GM19452 (cell line): ENCODE data around the gene STS.

Experiments
- ATAC-seq: cut with Tn5 transposase; IDR thresholded peaks from one replicate; pipeline ENCODE4 v1.9.1; 2021; ENCODE audit not compliant: unreplicated experiment

STS gene

DNA sequence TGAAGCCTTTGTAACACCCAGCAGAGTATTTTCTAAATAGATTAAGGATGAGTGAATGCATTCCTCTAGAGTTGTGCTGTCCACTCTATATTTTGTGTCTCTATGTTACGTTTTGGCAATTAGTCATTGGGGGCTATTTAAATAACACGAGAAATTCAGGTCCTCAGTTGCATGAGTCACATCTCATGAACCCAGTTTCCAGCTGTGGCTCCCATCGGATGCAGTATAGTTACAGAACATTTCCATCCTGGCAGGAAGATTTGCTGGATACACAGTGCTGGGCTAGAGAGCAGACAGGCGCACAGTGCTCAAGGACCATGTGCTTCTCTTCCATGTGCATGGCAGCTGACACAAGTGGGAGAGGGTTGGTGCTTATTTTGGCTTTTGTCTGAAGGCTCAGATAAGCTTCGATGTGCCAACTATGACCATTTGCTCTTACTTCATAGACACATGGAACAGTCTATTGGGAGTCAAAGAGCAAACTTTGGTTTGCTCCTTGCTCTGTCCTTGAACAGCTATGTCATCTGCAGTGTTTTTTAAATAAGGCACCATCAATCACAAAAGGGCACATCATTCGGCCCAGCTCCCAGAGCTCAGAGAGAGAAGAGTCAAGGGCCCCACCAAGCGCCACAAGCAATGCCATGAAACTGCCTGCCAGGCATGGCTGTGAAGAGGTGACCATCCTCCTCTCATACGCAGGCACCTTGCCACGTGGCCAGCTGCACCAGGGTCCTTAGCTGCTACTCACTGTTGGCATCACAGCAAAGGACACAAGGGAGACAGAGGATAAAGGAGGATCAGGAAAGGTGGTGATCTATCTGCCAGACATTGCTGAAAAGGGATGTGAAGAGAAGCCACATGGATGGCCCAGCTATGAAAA, 8.1 kb upstream of the STS start:
- no peak for ATAC-seq

DNA sequence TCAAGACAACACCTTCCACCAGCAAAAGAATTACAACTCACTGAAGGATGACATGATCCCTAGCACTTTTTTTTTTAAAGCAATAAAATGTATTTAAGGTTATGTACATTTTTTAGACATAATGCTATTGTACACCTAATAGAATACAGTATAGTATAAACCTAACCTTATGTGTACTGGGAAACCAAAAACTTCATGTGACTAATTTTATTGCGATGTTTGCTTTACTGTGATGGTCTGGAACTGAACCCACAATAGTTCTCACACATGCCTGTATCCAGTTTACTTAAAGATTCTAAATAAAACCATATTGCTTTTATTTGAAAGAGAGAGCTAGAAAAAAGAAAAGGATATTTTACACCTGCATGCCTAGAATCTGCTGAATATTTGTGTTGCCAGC, 4.4 kb upstream of the STS start:
- ATAC-seq, result no peak

DNA sequence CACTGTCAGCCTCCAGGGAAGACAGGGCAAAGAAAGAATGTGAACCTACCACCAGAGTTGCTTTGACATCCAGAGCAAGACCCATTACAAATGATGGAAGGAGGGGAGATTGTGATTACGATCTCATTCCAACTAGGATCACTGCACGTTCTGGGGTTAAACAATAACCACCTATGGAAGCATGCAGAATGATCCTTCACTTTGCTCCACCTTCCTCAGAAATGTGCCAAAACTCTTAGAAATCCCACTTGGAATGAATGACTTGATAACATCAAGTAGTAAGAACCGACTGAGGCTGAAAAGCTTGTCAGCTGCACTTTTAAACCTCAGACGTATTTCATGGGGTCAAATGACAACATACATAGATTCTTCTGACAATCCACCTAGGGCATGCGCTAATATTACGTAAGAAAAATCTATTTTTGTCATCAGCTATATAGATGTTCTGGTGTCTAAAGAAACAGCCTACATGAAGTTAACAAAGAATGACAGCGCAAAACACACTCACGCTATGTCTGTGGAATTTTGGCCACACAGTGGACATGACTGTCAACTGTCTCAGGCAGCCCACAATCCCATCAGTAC, 3.5 kb upstream of the STS start:
- no peak for ATAC-seq

- ATAC-seq, result no peak
These were observed 2.1 kb upstream of the STS start for GRCh38 chrX:7145454-7145853.

- no peak for ATAC-seq
These were observed 1.4 kb upstream of the STS start for GRCh38 chrX:7146020-7146702.

DNA sequence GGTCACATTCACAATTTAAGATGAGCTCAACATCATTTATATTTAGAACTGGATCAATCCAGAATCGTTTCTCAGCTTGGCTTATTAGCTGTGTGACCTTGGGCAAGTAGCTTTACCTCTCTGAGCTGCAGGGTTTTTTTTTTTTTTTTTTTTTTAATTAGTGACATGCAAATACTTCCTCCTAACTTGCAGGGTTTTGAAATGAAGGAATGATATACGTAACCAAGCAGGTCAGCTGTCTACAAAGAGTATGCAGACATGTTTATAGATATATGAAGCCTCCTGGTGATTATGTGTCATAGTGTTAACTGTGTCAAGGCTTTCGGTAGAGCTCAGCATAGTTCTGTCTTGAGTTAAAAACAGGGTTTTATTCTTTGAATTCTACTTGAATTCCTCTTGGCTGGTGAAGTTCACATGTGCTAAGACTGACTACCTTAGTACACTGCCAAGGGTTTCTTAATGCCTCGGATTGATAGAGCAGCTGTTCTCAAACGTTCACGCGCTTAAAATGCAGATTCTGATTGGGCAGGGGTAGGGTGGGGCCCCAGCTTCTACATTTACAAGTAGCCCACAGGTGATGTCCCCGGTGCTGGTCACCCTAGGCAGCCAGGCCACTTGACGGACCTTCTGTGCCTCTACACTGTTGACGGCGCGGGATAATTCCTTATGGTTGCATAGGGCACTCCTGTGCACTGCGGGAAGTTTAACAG, 654 bp upstream of the STS start:
- peak; percentile 14 for ATAC-seq

DNA sequence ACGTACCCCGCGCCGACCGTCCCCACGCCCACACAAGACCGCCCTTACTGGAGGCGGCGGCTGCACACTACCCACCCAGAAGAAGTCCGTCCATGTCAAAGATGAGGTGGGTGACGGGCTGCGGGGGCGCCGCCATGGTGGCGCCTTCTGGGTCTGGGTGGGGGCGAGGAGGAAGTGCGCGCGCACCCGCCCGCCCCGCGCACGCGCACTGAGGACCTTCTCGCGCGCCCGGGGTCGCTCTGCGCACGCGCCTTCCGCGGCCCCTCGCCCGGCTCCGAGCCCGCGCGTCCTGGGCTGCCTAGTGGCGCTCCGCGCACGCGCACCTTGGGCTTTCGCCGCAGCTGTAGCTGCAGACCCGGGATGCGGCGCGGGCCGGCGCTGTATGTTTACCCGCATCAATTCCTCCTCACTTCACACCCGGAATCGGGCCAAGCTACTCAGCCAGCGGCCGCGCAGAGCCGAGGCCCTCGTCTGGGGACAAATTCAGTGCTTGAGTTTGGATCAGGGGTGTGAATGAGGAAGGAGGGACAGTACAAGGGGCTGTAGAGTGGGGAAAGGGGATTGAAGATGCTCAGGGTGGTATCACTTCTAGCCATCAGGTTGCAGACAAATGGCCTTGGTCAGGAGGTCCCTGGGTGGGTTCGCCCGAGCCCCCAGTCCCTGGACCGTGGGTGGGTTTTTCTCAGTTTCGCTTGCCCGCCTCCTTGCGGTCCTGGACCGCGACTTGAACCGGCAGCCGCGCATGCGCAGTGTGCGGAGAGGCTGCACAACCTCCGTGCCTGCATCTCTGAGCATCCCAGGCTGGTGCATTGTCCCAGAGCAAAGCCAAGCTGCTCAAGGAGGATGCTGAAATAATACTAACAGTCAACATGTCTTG, 704 bp downstream of the STS start, which contains the start of gene PUDP:
Gene PUDP (minus strand): TSS at position 176 of the 877 bp plus-strand sequence. CDS start 40 bp downstream, at position 136.
- peak; percentile 87 for ATAC-seq

DNA sequence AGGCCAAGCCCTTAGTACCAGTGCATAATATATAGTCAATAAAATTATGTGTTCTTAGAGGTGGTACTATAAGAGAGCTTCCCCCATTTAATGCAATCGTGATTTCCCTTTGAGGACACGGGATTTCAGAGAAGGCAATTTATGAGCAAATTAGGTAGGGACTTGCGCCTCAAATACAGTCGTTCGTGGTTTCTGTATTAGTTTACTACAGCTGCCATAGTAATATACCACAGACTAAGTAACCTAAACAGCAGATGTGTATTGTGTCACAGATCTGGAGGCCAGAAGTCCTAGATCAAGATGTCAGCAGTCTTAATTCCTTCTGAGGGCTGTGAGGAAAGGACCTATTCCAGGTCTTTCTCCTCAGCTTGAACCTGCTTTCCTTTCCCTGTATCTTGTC, 1.9 kb downstream of the STS start:
- no peak for ATAC-seq

DNA sequence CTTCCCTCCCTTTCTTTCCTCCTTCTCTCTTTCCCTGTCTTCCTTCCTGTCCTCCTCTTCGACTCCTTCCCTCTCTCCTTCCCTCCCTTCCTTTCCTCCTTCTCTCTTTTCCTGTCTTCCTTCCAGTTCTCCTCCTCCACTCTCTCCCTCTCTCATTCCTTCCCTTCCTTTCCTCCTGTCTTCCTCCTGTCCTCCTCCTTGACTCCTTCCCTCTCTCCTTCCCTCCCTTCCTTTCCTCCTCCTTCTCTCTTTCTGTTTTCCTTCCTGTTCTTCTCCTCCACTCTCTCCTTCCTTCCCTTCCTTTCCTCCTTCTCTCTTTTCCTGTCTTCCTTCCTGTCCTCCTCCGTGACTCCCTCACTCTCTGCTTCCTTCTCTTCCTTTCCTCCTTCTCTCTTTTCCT, 5.7 kb downstream of the STS start:
- ATAC-seq, result no peak

GRCh38 chrX:7154041-7154597, 6.6 kb downstream of the STS start:
- ATAC-seq, result no peak

DNA sequence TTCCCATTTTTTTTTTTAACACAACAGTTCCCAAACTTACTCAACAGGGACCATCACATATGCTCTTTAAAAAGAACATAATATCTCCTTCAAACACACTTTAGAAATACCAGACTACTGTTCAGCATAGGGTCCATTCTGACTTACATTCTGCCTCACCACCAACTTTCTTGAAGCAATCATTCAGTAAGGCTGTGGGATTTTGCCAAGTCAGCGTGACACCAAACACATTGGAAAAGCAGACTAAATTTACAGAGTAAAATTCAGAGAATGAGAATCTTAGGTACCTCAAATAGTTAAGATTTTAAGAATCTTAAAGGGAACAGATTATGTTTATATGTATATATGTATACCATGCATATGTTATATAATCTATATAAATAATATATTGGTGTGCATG, 7.7 kb downstream of the STS start:
- ATAC-seq, result no peak

DNA sequence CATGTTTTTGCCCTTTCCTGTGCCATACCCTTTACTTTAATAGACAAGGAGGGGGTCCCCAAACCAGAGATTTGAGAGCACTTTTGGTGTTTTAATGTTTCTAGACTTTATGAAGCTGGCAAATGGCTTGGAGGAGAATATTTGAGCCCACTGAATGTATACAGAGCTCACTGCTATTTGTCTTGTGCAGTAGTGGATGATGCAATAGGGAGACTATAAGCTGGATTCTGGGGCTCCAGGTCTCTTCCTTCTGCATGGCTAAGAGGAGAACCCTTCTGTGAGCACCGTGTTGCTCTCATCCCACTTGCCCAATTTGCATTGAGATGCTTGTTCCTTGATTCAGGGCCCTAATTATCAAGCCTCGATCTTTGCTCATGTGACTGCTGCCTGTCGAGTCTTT, 9.4 kb downstream of the STS start:
- ATAC-seq, result no peak

DNA sequence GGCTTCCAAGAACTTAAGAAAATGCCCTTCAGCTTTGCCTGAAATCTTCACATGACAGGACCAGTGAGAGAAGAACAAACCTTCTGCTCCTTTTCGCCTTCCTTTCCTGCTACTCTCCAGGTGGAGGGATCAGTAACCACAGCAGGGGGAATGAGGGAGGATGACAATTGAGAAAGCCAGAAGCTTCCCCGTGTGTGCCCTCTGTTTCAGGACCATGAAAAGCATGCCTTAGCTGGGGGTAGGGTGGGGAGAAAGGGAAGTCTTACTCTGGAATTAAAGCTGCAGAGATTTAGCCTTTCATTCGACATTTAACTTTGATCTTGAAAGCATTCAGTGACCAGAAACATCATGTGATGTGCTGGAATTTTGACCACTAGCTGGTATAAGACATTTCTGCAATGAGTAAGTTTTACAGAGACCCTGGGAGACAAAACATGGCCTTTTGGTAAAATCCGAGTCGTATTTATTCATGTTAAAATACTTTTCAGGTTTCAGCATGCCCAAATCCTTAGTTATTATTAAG, 11.0 kb downstream of the STS start:
- no peak for ATAC-seq

GRCh38 chrX:7159149-7159861, 11.8 kb downstream of the STS start:
- no peak for ATAC-seq

DNA sequence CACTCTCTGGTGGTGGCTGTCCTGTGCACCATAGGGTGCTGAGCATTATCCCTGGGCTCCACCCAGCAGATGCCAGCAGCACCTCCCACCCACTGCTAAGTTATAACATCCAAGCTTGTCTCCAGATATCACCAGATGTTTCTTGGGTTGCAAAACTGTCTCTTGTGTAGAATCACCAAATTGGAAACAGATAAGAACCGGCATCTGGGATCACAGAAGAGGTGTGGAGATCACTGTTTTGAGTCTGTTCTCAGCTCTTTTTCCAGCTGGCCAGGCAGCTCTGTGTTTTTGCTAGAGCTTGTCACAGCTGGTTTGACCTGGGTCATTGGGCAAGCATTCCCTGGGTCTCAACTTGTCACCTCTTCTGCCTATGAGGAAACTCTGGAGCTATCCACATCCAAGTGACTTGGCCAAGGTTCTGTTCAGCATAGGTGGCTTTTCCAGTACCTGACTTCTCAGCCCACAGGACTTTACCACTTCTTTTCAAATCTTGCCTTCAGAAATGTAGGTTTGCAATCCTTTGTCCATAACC, 15.7 kb downstream of the STS start:
- no peak for ATAC-seq

DNA sequence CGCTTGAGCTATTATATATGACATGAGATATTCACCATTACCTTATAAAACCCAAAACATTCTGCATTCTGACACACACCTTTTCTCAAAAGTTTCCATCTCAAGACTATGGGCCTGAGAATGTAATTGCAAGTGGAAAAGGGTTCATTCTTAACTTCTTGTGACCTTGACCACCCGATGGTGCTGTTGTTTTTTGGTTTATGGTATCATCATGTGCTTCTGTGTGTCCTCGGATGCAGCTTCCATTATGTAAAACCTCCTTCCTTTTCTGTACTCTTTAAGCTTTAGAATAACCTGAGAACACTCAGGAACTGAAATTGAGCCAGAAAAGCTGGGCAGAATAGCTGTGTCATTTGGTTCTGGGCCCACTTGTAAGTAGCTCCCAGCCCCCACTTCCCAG, 16.7 kb downstream of the STS start:
- no peak for ATAC-seq

- no peak for ATAC-seq
These were observed 20.9 kb downstream of the STS start for GRCh38 chrX:7168371-7168770.

GRCh38 chrX:7169627-7170026, 22.1 kb downstream of the STS start:
- ATAC-seq, result no peak

GRCh38 chrX:7170898-7171297, 23.4 kb downstream of the STS start:
- no peak for ATAC-seq
